HEK293 (cell line): Measurements from ENCODE around the gene CACNA1C.

Experiments used
- CTCF ChIP-seq: fragments of 450-650 bp; formaldehyde crosslinking; IDR thresholded peaks from 2 replicates; pipeline ENCODE4 v1.5.1; 2016; ENCODE audit warnings: missing biosample characterization, missing genetic modification characterization
- SP2 ChIP-seq: fragments of 450-650 bp; formaldehyde crosslinking; IDR thresholded peaks from 2 replicates; pipeline ENCODE4 v1.5.1; 2016; ENCODE audit warnings: missing biosample characterization, missing genetic modification characterization
- YY1 ChIP-seq: fragments of 450-650 bp; formaldehyde crosslinking; IDR thresholded peaks from 2 replicates; pipeline ENCODE4 v1.5.1; 2018; ENCODE audit warnings: missing biosample characterization, missing genetic modification characterization
- ZBTB10 ChIP-seq: fragments of 450-650 bp; formaldehyde crosslinking; IDR thresholded peaks from 2 replicates; pipeline ENCODE4 v1.5.1; 2016; ENCODE audit warnings: missing biosample characterization, missing genetic modification characterization
- ZBTB44 ChIP-seq: fragments of 450-650 bp; IDR thresholded peaks from 2 replicates; pipeline ENCODE4 v1.5.1; 2018; ENCODE audit warnings: missing biosample characterization, mild to moderate bottlenecking, missing genetic modification characterization
- ZFHX2 ChIP-seq: fragments of 450-650 bp; formaldehyde crosslinking; conservative IDR thresholded peaks from 2 replicates; pipeline ENCODE4 v1.5.1; 2016; ENCODE audit warnings: missing biosample characterization, missing genetic modification characterization
- ZNF274 ChIP-seq, 2 experiments: fragments of 200-500 bp in 1 of 2; fragments of 450-650 bp in 1 of 2; sonication (Bioruptor generic) in 1 of 2; formaldehyde crosslinking in 1 of 2; IDR thresholded peaks; 2 replicates each; pipeline versions ENCODE4 v1.5.1 to v1.6.1; 2014 to 2016; ENCODE audit warnings: borderline replicate concordance in 1 of 2, inconsistent platforms in 1 of 2, low read length in 1 of 2, missing biosample characterization in 1 of 2, missing genetic modification characterization in 1 of 2
- ZNF292 ChIP-seq: fragments of 450-650 bp; formaldehyde crosslinking; IDR thresholded peaks from 2 replicates; pipeline ENCODE4 v1.5.1; 2016; ENCODE audit warnings: low read depth, missing biosample characterization, missing genetic modification characterization, borderline replicate concordance
- ZNF391 ChIP-seq: fragments of 450-650 bp; formaldehyde crosslinking; IDR thresholded peaks from 2 replicates; pipeline ENCODE4 v1.5.1; 2016; ENCODE audit warnings: low read depth, missing biosample characterization, missing genetic modification characterization, borderline replicate concordance
- ZNF423 ChIP-seq: fragments of 450-650 bp; formaldehyde crosslinking; IDR thresholded peaks from 2 replicates; pipeline ENCODE4 v1.5.1; 2016; ENCODE audit warnings: missing biosample characterization, missing genetic modification characterization
- ZNF707 ChIP-seq: fragments of 450-650 bp; formaldehyde crosslinking; IDR thresholded peaks from 2 replicates; pipeline ENCODE4 v1.5.1; 2016; ENCODE audit warnings: missing biosample characterization, missing genetic modification characterization
- ZSCAN30 ChIP-seq: fragments of 450-650 bp; IDR thresholded peaks from 2 replicates; pipeline ENCODE4 v1.5.1; 2018; ENCODE audit warnings: missing biosample characterization, mild to moderate bottlenecking, missing genetic modification characterization, moderate library complexity
- TF ChIP-seq, protein P1 (sequence below): fragments of 450-650 bp; formaldehyde crosslinking; IDR thresholded peaks from 2 replicates; pipeline ENCODE4 v1.5.1; 2016; ENCODE audit warnings: missing biosample characterization, missing genetic modification characterization, borderline replicate concordance

- TF ChIP-seq ZNF292 (tag by site-specific recombination) (no peak), CTCF (tag by site-specific recombination) (no peak), ZBTB10 (tag by site-specific recombination) (no peak), ZNF707 (tag by site-specific recombination) (no peak), ZBTB44 (tag by site-specific recombination) (no peak), ZNF274 (IDR thresholded peaks at IDR 0.05; ENCODE audit: low read length) (no peak), ZNF274 (tag by site-specific recombination; IDR thresholded peaks at IDR 0.05; ENCODE audit: borderline replicate concordance) (no peak), ZSCAN30 (tag by site-specific recombination) (no peak), SP2 (no peak), ZNF391 (tag by site-specific recombination) (no peak), ZNF423 (tag by site-specific recombination) (no peak), ZFHX2 (tag by site-specific recombination) (no peak), YY1 (tag by site-specific recombination) (no peak)
- TF ChIP-seq, protein P1, sequence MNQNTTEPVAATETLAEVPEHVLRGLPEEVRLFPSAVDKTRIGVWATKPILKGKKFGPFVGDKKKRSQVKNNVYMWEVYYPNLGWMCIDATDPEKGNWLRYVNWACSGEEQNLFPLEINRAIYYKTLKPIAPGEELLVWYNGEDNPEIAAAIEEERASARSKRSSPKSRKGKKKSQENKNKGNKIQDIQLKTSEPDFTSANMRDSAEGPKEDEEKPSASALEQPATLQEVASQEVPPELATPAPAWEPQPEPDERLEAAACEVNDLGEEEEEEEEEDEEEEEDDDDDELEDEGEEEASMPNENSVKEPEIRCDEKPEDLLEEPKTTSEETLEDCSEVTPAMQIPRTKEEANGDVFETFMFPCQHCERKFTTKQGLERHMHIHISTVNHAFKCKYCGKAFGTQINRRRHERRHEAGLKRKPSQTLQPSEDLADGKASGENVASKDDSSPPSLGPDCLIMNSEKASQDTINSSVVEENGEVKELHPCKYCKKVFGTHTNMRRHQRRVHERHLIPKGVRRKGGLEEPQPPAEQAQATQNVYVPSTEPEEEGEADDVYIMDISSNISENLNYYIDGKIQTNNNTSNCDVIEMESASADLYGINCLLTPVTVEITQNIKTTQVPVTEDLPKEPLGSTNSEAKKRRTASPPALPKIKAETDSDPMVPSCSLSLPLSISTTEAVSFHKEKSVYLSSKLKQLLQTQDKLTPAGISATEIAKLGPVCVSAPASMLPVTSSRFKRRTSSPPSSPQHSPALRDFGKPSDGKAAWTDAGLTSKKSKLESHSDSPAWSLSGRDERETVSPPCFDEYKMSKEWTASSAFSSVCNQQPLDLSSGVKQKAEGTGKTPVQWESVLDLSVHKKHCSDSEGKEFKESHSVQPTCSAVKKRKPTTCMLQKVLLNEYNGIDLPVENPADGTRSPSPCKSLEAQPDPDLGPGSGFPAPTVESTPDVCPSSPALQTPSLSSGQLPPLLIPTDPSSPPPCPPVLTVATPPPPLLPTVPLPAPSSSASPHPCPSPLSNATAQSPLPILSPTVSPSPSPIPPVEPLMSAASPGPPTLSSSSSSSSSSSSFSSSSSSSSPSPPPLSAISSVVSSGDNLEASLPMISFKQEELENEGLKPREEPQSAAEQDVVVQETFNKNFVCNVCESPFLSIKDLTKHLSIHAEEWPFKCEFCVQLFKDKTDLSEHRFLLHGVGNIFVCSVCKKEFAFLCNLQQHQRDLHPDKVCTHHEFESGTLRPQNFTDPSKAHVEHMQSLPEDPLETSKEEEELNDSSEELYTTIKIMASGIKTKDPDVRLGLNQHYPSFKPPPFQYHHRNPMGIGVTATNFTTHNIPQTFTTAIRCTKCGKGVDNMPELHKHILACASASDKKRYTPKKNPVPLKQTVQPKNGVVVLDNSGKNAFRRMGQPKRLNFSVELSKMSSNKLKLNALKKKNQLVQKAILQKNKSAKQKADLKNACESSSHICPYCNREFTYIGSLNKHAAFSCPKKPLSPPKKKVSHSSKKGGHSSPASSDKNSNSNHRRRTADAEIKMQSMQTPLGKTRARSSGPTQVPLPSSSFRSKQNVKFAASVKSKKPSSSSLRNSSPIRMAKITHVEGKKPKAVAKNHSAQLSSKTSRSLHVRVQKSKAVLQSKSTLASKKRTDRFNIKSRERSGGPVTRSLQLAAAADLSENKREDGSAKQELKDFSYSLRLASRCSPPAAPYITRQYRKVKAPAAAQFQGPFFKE (tag by site-specific recombination): no peak
These were observed 209.7 kb downstream of the CACNA1C start for GRCh38 chr12:2262449-2262848.
